Panc1 (cell line): ENCODE results near the gene MOB3C. TPM values are rescaled to one million over a fixed set of nuclear protein-coding genes. Genes with fewer than 3 reads are reported as not detected.

Source experiments
- ATAC-seq: fragments of 200-7000 bp; cut with Tn5 transposase; 2 replicates; pipeline ENCODE4 v1.9.1; 2020; ENCODE audit warnings: mild to moderate bottlenecking, moderate library complexity
- BruUV-seq: library from RNA; stranded (reverse); fragments of 400-500 nt; replicated peaks from 2 replicates; lab custom pipeline; 2021; lab: Mats Ljungman, UMichigan
- CTCF ChIA-PET: fragments of 300-600 bp; sonication (Branson Sonifier 250); formaldehyde crosslinking; loops from one replicate; lab custom pipeline; 2022; ENCODE audit warnings: antibody characterized with exemption; lab: Charles Lee
- POLR2A ChIA-PET: fragments of 300-600 bp; sonication (Branson Sonifier 250); formaldehyde crosslinking; loops from one replicate; lab custom pipeline; 2022; ENCODE audit warnings: antibody characterized with exemption; lab: Charles Lee
- DNase-seq: peaks from one replicate; pipeline ENCODE4 v3.0.0-alpha.2; 2010; ENCODE audit warnings: low read depth, low spot score
- H3K27ac ChIP-seq: 2 replicates; pipeline ENCODE4 v1.5.1; 2011; ENCODE audit warnings: mild to moderate bottlenecking, low read length, inconsistent platforms
- H3K27me3 ChIP-seq: fragments of 200-500 bp; sonication (Bioruptor generic); 2 replicates; pipeline ENCODE4 v1.6.0; 2014; ENCODE audit warnings: low read length, inconsistent platforms; ENCODE audit not compliant: control insufficient read depth, insufficient read depth
- H3K36me3 ChIP-seq: fragments of 200-500 bp; sonication (Bioruptor generic); 2 replicates; pipeline ENCODE4 v1.5.1; 2014; ENCODE audit warnings: inconsistent platforms, mild to moderate bottlenecking, low read length, moderate library complexity; ENCODE audit not compliant: control insufficient read depth, insufficient read depth
- H3K4me1 ChIP-seq: 2 replicates; pipeline ENCODE4 v1.5.1; 2011; ENCODE audit warnings: inconsistent platforms, mild to moderate bottlenecking, low read length, moderate library complexity; ENCODE audit not compliant: control insufficient read depth, insufficient read depth
- H3K4me3 ChIP-seq, 2 experiments: 2 replicates each; pipeline ENCODE4 v1.5.1; 2011 to 2012; ENCODE audit warnings: low read depth in 2 of 2, low read length in 2 of 2, mild to moderate bottlenecking in 2 of 2, inconsistent platforms in 1 of 2, moderate library complexity in 1 of 2
- H3K9me3 ChIP-seq: fragments of 200-500 bp; sonication (Bioruptor generic); 2 replicates; pipeline ENCODE4 v1.5.1; 2014; ENCODE audit warnings: low read depth, mild to moderate bottlenecking, inconsistent platforms, low read length, moderate library complexity; ENCODE audit not compliant: control insufficient read depth, insufficient read depth
- POLR2AphosphoS5 ChIP-seq: IDR thresholded peaks from 2 replicates; pipeline ENCODE4 v1.6.1; 2012; ENCODE audit warnings: mild to moderate bottlenecking, low read depth, low read length, moderate library complexity
- SIN3A ChIP-seq: IDR thresholded peaks from 2 replicates; pipeline ENCODE4 v1.6.1; 2012; ENCODE audit warnings: low read depth, mild to moderate bottlenecking, low read length, moderate library complexity, borderline replicate concordance; ENCODE audit not compliant: insufficient read depth
- TCF7L2 ChIP-seq: IDR thresholded peaks from 2 replicates; pipeline ENCODE4 v1.6.1; 2011; ENCODE audit warnings: mild to moderate bottlenecking, low read depth, low read length, inconsistent platforms
- in situ Hi-C: cut with HindIII; loops from 2 replicates; pipeline ENCODE4 v1.10.0; 2016; ENCODE audit warnings: low sequenced_read_pairs, low pct_unique_long_range_greater_than_20kb
- intact Hi-C: fragments of 100-400 bp; cut with micrococcal nuclease; formaldehyde crosslinking; loops from one replicate; pipeline ENCODE4 v1.10.0; 2022; ENCODE audit not compliant: unreplicated experiment
- total RNA-seq: library from RNA; stranded (reverse); gene quantifications from one replicate; pipeline ENCODE4 v1.2.1, GENCODE V29; 2021; ENCODE audit not compliant: unreplicated experiment
- TF ChIP-seq, protein P1 (sequence below): fragments of 450-650 bp; IDR thresholded peaks from 2 replicates; pipeline ENCODE4 v1.5.1; 2017; ENCODE audit warnings: mild to moderate bottlenecking
- TF ChIP-seq, protein P2 (sequence below), 2 experiments: IDR thresholded peaks; 2 replicates each; pipeline ENCODE4 v1.6.1; 2011 to 2012; ENCODE audit warnings: low read depth in 2 of 2, control low read depth in 1 of 2, low read length in 1 of 2, mild to moderate bottlenecking in 1 of 2, moderate library complexity in 1 of 2; ENCODE audit not compliant: insufficient read depth in 1 of 2

MOB3C gene
- total RNA-seq, 1 experiment from 2014 or later, result 10.5 TPM

DNA sequence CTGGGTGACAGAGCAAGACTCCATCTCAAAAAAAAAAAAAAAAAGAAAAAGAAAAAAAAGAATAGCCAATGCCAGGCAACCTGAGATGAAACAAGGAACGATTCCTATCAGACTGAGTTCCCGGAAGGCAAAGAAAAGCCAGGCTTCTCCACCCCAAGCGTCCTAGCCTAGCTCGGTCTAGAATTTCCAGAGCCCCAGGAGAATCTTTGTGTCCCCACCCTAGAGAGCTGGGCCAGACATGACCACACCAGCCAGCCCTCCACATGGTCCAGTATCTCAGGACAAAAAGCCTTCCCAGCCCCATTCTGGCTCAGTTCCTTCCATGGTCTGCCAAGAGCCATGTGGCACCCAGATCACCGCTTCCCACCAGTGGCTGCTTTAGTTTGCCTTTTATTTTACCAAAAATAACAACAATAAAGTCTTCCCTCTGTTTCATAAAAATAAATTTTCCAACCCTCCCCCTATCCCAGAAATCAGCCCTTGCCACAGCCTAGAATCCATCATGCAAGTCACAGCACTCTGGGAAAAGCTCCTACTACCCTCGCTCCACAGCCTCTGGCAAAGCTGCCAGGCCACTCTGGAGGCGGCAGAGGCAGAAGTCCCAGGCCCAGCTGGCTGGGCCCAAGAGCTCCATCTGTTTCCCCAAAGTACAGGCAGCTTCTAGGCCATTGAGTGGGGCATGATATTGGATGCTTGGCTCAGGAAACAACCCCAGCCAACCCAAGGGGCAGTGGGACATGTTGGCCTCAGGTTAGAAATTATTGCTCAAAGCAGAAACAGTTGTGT lies 9.1 kb downstream of the MOB3C start:
- H3K36me3 ChIP-seq, result no peaks in the 10 kb centered on the region
- TF ChIP-seq, protein P1, sequence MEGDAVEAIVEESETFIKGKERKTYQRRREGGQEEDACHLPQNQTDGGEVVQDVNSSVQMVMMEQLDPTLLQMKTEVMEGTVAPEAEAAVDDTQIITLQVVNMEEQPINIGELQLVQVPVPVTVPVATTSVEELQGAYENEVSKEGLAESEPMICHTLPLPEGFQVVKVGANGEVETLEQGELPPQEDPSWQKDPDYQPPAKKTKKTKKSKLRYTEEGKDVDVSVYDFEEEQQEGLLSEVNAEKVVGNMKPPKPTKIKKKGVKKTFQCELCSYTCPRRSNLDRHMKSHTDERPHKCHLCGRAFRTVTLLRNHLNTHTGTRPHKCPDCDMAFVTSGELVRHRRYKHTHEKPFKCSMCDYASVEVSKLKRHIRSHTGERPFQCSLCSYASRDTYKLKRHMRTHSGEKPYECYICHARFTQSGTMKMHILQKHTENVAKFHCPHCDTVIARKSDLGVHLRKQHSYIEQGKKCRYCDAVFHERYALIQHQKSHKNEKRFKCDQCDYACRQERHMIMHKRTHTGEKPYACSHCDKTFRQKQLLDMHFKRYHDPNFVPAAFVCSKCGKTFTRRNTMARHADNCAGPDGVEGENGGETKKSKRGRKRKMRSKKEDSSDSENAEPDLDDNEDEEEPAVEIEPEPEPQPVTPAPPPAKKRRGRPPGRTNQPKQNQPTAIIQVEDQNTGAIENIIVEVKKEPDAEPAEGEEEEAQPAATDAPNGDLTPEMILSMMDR, result no peak
- TF ChIP-seq POLR2AphosphoS5 (no peak), TCF7L2 (no peak), SIN3A (no peak)
- TF ChIP-seq, protein P2, sequence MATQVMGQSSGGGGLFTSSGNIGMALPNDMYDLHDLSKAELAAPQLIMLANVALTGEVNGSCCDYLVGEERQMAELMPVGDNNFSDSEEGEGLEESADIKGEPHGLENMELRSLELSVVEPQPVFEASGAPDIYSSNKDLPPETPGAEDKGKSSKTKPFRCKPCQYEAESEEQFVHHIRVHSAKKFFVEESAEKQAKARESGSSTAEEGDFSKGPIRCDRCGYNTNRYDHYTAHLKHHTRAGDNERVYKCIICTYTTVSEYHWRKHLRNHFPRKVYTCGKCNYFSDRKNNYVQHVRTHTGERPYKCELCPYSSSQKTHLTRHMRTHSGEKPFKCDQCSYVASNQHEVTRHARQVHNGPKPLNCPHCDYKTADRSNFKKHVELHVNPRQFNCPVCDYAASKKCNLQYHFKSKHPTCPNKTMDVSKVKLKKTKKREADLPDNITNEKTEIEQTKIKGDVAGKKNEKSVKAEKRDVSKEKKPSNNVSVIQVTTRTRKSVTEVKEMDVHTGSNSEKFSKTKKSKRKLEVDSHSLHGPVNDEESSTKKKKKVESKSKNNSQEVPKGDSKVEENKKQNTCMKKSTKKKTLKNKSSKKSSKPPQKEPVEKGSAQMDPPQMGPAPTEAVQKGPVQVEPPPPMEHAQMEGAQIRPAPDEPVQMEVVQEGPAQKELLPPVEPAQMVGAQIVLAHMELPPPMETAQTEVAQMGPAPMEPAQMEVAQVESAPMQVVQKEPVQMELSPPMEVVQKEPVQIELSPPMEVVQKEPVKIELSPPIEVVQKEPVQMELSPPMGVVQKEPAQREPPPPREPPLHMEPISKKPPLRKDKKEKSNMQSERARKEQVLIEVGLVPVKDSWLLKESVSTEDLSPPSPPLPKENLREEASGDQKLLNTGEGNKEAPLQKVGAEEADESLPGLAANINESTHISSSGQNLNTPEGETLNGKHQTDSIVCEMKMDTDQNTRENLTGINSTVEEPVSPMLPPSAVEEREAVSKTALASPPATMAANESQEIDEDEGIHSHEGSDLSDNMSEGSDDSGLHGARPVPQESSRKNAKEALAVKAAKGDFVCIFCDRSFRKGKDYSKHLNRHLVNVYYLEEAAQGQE (IDR thresholded peaks at IDR 0.05; ENCODE audit: insufficient read depth in 1 of 2, low read depth in 2 of 2, low read length in 1 of 2), result no peak
- POLR2A ChIA-PET, result no interaction called here
- no peaks in the 10 kb centered on the region for H3K9me3 ChIP-seq
- intact Hi-C loops, result no loop called here
- no peak overlapping the region for H3K4me3 ChIP-seq
- in situ Hi-C loops, result no loop called here
- peaks cover 16% of the 10 kb centered on the region for H3K4me1 ChIP-seq
- H3K27ac ChIP-seq, result no peak overlapping the region
- no peaks in the 10 kb centered on the region for H3K27me3 ChIP-seq
- DNase-seq (no peak), ATAC-seq (no peak)
- CTCF ChIA-PET, result no interaction called here
- BruUV-seq, result no TSS peak

DNA sequence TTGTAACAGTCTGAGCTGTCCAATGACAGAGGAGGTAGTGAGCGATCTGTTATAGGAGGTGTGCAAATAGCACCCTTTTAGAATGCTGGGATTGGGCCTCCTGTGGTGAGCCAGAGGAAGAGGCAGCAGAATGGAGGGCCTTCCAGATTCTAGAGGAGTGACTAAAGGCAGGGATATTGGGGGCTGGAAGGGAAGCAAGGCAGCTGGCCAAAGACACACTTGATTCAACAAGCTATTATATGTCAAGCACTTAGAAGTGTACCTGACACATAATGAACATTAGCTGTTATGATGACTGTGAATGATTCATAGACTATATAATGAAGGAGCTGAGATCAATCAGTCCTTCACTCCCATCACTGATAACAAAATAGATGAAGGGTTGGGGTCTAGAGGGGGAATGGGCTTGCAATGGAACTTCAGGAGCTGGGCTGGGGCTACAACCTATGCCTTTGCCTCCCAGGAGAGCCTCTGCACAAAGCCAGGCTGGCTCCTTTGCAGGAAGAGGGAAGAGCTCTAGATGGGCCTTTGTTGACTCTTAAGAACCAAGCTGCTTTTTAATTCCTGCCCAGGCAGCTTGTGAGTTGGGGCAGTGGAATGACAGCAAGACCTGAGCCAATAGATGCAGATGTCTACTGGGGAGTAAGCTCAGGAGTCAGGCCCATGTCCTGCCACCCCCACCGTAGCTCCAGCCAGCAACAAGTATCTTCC lies 10.2 kb downstream of the MOB3C start:
- no TSS peak for BruUV-seq
- peaks cover 16% of the 10 kb centered on the region for H3K4me1 ChIP-seq
- ATAC-seq, result no peak

More for the DNA sequence above, 10.2 kb downstream of the MOB3C start:
- TF ChIP-seq POLR2AphosphoS5, result no peak
- no peak for TF ChIP-seq TCF7L2
- no peak for TF ChIP-seq SIN3A
- TF ChIP-seq, protein P2 (IDR thresholded peaks at IDR 0.05; ENCODE audit: insufficient read depth in 1 of 2, low read depth in 2 of 2, low read length in 1 of 2), result no peak
- TF ChIP-seq, protein P1, result no peak
- no peak overlapping the region for H3K4me3 ChIP-seq
- in situ Hi-C loops (no loop called here), intact Hi-C loops (no loop called here)
- no peaks in the 10 kb centered on the region for H3K27me3 ChIP-seq
- no peak for DNase-seq
- ChIA-PET CTCF (no interaction called here), POLR2A (no interaction called here)
- no peaks in the 10 kb centered on the region for H3K36me3 ChIP-seq
- no peak overlapping the region for H3K27ac ChIP-seq
- H3K9me3 ChIP-seq, result no peaks in the 10 kb centered on the region
